ENCODE results near the gene CLDN10.

The CLDN10 gene

DNA sequence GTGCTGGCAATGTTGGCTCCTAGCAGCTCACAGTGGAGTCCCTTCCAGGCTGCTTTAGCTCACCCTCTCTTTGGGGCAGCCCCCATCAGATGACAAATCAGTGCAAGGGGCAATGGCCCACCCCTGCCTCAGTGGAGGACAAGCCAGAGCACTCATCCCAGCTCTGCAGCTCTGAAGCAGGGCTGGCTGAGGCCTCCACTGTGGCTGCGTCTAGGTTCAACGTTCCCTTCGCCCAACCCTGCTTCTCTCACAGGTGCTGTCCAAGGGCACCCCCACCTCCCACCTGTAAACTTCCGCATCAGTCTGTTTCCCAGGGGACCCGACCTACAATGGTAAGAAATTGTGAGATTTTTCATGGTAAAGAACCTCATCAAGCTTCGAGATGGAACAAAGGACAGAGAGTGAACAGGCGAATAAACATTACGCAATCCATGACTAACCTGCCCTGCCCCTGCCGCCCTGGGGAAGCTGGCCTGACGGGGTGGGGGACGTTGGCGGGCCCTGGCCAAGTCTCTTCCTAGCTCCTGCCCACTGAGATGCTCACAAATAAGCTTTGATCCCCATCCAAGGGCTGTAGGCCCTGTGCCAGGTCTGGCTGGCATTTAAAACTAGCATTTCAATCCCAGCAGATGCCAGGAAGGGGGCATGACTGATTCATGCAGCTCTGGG lies 51.5 kb downstream of the CLDN10 start:
- no peak for DNase-seq

- no peak for DNase-seq
Observed at GRCh38 chr13:95604556-95604915, 52.0 kb downstream of the CLDN10 start.

DNA sequence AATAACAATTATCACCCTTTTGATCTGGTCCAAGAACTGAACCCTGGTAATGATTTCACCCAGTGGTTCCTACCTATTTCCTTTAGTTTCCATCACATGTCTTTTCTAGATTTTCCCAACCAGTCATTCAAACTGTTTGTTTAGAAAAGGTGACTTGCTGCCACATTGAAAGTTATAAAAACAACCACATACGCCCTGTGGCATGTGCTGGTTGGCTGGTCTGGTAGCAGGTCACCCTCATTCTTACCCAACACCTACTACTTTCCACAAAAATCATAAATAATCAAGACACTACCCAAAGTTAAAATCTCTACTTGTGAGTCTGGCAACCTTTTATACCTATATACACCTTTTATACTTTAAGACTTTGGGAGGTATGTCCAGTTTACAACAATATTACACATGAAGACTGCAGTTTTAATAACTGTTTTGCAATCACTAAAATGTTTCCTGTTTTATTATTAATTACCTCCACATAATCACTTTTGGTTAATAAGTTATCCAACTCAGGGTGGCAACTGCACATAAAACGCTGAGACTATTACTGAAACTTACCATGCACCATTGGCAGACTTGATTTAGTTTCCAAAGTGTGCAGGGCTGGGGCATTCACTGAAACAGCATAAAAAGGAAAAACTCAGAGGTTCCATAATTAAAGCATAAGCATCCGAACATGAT lies 53.1 kb downstream of the CLDN10 start:
- DNase-seq, result no peak

- DNase-seq, result no peak
Observed at GRCh38 chr13:95607366-95607765, 54.8 kb downstream of the CLDN10 start.

- no peak for DNase-seq
Observed at GRCh38 chr13:95608640-95609323, 56.3 kb downstream of the CLDN10 start.

GRCh38 chr13:95614641-95615245 lies 62.2 kb downstream of the CLDN10 start:
- no peak for DNase-seq

- DNase-seq, result no peak
Observed at GRCh38 chr13:95615539-95615938, 63.0 kb downstream of the CLDN10 start.

DNA sequence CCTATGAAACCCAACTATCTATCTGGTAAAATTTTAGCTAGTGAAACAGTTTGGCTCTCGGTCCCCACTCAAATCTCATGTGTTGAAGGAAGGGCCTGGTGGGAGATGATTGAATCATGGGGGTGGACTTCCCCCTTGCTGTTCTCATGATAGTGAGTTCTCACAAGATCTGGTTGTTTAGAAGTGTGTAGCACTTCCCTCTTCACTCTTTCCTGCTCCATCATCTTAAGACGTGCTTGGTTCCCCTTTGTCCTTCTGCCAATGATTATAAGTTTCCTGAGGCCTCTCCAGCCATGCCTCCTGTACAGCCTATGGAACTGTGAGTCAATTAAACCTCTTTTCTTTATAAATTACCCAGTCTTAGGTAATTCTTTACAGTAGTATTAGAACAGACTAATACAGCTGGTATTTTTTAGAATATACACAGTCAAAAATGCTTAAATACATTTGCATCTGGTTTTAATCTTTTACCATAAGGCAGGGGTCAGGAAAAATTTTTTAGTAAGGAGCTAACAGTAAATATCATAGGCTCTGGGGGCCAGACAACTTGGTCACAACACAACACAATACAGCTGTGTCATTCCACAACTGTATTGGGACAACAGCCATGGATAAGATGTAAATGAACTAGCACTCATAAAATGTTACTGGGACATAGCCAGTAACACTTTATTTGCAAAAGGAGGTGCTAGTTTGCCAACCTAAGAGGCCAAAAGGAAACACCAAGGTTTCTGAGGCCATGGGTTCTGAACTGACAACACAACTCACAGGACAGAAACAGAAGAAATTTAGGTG lies 67.7 kb downstream of the CLDN10 start:
- no peak for DNase-seq

DNA sequence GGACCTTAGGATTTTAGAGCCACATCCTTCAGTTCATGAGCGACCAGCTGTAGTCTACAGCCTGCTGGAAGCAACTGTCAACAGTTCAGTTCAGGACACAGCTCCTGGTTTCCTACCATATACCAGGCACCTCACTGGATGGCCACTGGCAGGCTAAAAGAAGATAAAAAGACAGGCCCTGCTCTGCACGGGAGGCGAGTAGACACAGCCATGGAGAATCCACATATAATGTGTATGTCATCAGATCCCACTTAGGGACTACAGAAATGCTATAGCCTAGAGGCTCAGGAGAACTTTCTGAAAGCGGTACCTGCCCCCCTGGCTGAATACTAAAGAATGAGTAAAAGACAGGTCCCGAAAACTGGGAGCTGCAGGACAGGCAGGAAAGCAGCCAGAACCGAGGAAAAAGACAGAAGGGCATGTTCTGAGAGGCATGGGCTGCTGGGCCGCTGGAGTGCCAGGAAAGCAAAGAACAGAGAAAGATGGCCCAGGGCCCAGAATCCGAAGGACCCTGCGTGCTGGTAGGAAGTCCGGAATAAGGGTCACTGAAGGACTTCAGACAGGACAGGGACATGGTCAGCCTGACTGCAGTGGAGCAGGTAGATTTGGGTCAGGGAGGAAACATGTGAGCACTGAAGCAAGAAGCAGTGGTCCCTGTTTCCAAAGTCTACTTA lies 68.4 kb downstream of the CLDN10 start:
- no peak for DNase-seq

- DNase-seq, result no peak
Observed at GRCh38 chr13:95623141-95623540, 70.6 kb downstream of the CLDN10 start.

DNA sequence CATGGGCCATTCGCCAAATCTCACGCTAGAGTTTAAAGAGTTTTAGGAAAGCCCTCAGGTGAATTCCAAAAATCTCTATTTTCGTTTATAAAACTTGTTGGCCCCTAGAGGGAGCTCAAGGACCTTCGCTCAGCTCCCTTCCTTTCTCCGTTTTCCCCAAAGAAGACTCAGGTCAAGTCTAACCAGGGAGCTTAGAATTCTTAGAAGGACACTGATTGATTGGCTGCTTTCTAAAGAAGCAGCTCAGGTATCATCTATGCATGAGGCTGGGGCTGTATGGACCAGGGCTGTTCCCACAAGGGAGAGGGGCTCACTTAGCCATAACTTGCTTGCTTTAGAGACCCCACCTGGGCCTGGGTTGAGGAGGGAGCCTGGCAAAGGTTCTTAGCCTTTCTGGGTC lies 71.5 kb downstream of the CLDN10 start:
- DNase-seq, result peak; percentile 42

- no peak for DNase-seq
Observed at GRCh38 chr13:95626768-95627167, 74.2 kb downstream of the CLDN10 start.

DNA sequence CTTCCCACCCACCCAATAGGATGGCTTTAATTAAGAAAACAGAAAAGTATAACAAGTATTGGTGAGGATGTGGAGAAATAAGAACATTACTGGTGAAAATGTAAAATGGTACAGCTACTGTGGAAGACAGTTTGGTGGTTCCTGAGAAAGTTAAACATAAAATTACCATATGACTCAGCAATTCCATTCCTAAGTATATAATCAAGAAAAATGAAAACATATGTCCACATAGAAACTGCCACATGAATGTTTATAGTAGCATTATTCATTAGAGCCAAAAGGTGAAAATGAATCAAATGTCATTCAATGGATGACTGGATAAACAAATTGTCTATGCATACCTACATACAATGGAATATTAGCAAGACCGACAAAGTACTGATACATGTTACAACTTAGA lies 75.1 kb downstream of the CLDN10 start:
- no peak for DNase-seq

GRCh38 chr13:95628488-95628887 lies 76.0 kb downstream of the CLDN10 start:
- no peak for DNase-seq

DNA sequence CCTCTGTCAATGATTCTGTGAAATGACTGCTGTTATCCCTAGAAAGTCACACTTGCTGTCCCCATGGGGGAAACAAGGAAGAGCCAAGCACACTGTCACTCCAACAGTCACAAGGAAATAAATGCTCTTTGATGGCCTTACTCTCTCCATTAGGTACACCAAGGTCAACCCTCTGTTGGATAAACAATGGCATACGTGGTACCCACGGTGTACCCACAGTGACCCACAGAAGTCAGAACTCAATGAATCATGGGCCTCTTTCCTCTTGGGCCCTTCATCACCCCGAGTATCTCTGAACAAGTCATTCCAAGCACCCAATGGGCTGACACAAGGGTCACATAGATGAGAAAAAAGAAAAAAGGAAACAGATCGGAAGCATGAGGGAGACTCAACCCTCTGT lies 76.6 kb downstream of the CLDN10 start:
- no peak for DNase-seq
